HG03066 (cell line): ENCODE results near the gene RAB7B.

Source experiments
- ATAC-seq: cut with Tn5 transposase; IDR thresholded peaks from one replicate; pipeline ENCODE4 v1.9.1; 2021; ENCODE audit warnings: low read depth; ENCODE audit not compliant: unreplicated experiment

RAB7B gene

GRCh38 chr1:205930799-205931281, 72.4 kb downstream of the RAB7B start:
- ATAC-seq, result no peak

GRCh38 chr1:205930195-205930577, 73.0 kb downstream of the RAB7B start:
- ATAC-seq, result no peak

- no peak for ATAC-seq
Measured at GRCh38 chr1:205929496-205930194, 73.5 kb downstream of the RAB7B start.

- no peak for ATAC-seq
Measured at GRCh38 chr1:205928317-205928716, 74.9 kb downstream of the RAB7B start.

GRCh38 chr1:205927676-205928075, 75.5 kb downstream of the RAB7B start:
- ATAC-seq, result no peak

- no peak for ATAC-seq
Measured at GRCh38 chr1:205927247-205927646, 75.9 kb downstream of the RAB7B start.
